WERI-Rb-1 (cell line): Measurements from ENCODE around the gene SQSTM1.
A peak's percentile ranks its signal among the peaks of the same experiment; 100 is the strongest.

ENCODE experiments used
- DNase-seq: peaks from one replicate; pipeline ENCODE4 v3.0.0-alpha.2; 2020
- H3K27ac ChIP-seq: fragments of 250-450 bp; sonication (Bioruptor Pico); 2 replicates; pipeline ENCODE4 v1.5.1; 2020; ENCODE audit warnings: mild to moderate bottlenecking, moderate library complexity
- H3K27me3 ChIP-seq: fragments of 250-450 bp; sonication (Bioruptor Pico); 2 replicates; pipeline ENCODE4 v1.5.1; 2021; ENCODE audit warnings: mild to moderate bottlenecking, low read depth, moderate library complexity; ENCODE audit not compliant: insufficient read depth, severe bottlenecking
- H3K36me3 ChIP-seq: fragments of 250-450 bp; sonication (Bioruptor Pico); 2 replicates; pipeline ENCODE4 v1.5.1; 2020; ENCODE audit warnings: mild to moderate bottlenecking, moderate library complexity
- H3K4me3 ChIP-seq: 2 replicates; pipeline ENCODE4 v1.5.1; 2011; ENCODE audit warnings: low read depth, mild to moderate bottlenecking, control low read depth, low read length
- H3K9me3 ChIP-seq: fragments of 250-450 bp; sonication (Bioruptor Pico); 2 replicates; pipeline ENCODE4 v1.5.1; 2021; ENCODE audit warnings: mild to moderate bottlenecking, moderate library complexity; ENCODE audit not compliant: severe bottlenecking
- CTCF ChIP-seq: IDR thresholded peaks from 2 replicates; pipeline ENCODE4 v1.5.1; 2011; ENCODE audit warnings: low read depth, mild to moderate bottlenecking, control low read depth, inconsistent platforms, low read length

SQSTM1 gene

DNA sequence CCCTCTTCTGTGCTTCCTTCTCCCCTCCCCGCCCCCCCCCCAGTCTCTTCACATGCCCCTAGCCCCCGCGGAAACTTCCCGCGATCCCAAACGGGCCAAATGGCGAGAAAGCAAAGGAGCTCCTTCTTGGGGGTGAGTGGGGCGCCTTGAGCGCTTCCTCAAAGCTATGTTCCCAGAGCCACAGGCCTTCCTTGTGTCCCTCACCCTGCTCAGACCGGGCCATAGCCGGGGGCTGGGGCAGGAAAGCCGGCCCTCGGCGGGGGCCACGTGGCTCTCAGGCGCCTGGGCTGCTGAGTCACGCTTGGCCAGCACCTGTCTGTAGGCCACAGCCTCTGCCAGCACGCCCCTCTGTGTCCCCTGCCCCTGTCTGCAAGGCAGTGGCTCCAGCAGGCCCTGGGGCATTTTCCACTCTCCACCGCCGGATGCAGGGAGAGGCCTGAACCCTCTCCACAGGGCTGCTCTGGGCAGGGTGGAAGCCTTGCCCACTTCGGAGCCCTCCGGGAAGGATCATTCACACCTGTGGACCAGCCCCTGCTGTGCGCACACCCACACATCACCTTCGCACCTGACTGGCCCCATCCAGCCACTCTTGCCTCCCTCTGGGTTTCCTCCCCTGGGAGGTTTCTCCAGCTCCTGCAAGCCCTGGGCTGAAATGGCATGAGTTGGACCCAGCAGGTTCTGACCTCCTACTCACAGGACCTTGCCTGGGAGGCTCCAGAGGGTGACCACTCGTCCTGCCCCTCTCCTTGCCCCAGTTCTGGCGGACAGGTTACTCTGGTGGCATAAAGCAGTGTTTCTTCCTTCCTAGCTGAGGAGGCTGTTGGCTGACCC lies 1.2 kb upstream of the SQSTM1 start:
- no peaks in the 10 kb centered on the region; the same call in 1 of the 2 replicates for H3K36me3 ChIP-seq
- peak; percentile 47 for DNase-seq
- no peaks in the 10 kb centered on the region for H3K9me3 ChIP-seq
- H3K27me3 ChIP-seq = no peaks in the 10 kb centered on the region
- TF ChIP-seq CTCF = no peak
- H3K4me3 ChIP-seq = peak overlapping the region; percentile 43
- peak overlapping the region; percentile 87 for H3K27ac ChIP-seq

GRCh38 chr5:179820127-179820482 lies 600 bp upstream of the SQSTM1 start:
- no peak for DNase-seq
- H3K9me3 ChIP-seq = no peaks in the 10 kb centered on the region
- no peaks in the 10 kb centered on the region; the same call in 1 of the 2 replicates for H3K36me3 ChIP-seq
- no peaks in the 10 kb centered on the region for H3K27me3 ChIP-seq
- TF ChIP-seq CTCF = no peak
- peak overlapping the region; percentile 67 for H3K4me3 ChIP-seq
- H3K27ac ChIP-seq = peak overlapping the region; percentile 87

- DNase-seq = peak; percentile 80
- Histone ChIP-seq H3K27ac (peak overlapping the region; percentile 87), H3K4me3 (peak overlapping the region; percentile 67), H3K36me3 (no peaks in the 10 kb centered on the region; the same call in none of the 2 replicates), H3K27me3 (no peaks in the 10 kb centered on the region), H3K9me3 (no peaks in the 10 kb centered on the region)
- no peak for TF ChIP-seq CTCF
Measured at GRCh38 chr5:179821298-179822058, 773 bp downstream of the SQSTM1 start.

- DNase-seq = no peak
- Histone ChIP-seq H3K4me3 (peak overlapping the region; percentile 67), H3K9me3 (no peaks in the 10 kb centered on the region), H3K27ac (no peak overlapping the region), H3K27me3 (no peaks in the 10 kb centered on the region), H3K36me3 (peaks cover 5% of the 10 kb centered on the region)
- no peak for TF ChIP-seq CTCF
Measured at GRCh38 chr5:179822059-179822432, 1.3 kb downstream of the SQSTM1 start.

GRCh38 chr5:179822444-179822990 lies 1.8 kb downstream of the SQSTM1 start:
- Histone ChIP-seq H3K4me3 (no peak overlapping the region), H3K27ac (no peak overlapping the region), H3K27me3 (no peaks in the 10 kb centered on the region), H3K9me3 (no peaks in the 10 kb centered on the region), H3K36me3 (peaks cover 7% of the 10 kb centered on the region)
- no peak for DNase-seq
- no peak for TF ChIP-seq CTCF
